IPS-18a (cell line): ENCODE results near the gene CYB561A3.
A peak's percentile ranks its signal among the peaks of the same experiment; 100 is the strongest.

Experiments used
- H3K27ac ChIP-seq: one replicate; pipeline ENCODE4 v1.5.1; 2013; ENCODE audit warnings: low read length
- H3K27me3 ChIP-seq: one replicate; pipeline ENCODE4 v1.6.1; 2013; ENCODE audit warnings: mild to moderate bottlenecking, low read length; ENCODE audit not compliant: control insufficient read depth, insufficient read depth
- H3K36me3 ChIP-seq: one replicate; pipeline ENCODE4 v1.6.1; 2013; ENCODE audit warnings: low read depth, low read length; ENCODE audit not compliant: control insufficient read depth
- H3K4me1 ChIP-seq: one replicate; pipeline ENCODE4 v1.6.1; 2013; ENCODE audit warnings: low read depth, low read length; ENCODE audit not compliant: control insufficient read depth
- H3K4me3 ChIP-seq: one replicate; pipeline ENCODE4 v1.5.1; 2013; ENCODE audit warnings: low read length
- H3K9ac ChIP-seq: one replicate; pipeline ENCODE4 v1.6.1; 2013; ENCODE audit warnings: mild to moderate bottlenecking, low read length, moderate library complexity
- H3K9me3 ChIP-seq: one replicate; pipeline ENCODE4 v1.6.1; 2013; ENCODE audit warnings: low read depth, low read length; ENCODE audit not compliant: control insufficient read depth

The CYB561A3 gene

GRCh38 chr11:61332281-61332796, 29.3 kb downstream of the CYB561A3 start:
- H3K36me3 ChIP-seq, result peaks cover 28% of the 10 kb centered on the region
- peak overlapping the region; percentile 79 for H3K4me3 ChIP-seq
- H3K9ac ChIP-seq, result peak overlapping the region; percentile 94
- peaks cover 12% of the 10 kb centered on the region for H3K4me1 ChIP-seq
- peak overlapping the region; percentile 13 for H3K27ac ChIP-seq
- no peaks in the 10 kb centered on the region for H3K9me3 ChIP-seq
- no peaks in the 10 kb centered on the region for H3K27me3 ChIP-seq

GRCh38 chr11:61331651-61332050, 30.0 kb downstream of the CYB561A3 start:
- Histone ChIP-seq H3K9me3 (no peaks in the 10 kb centered on the region), H3K4me1 (peaks cover 12% of the 10 kb centered on the region), H3K9ac (peak overlapping the region; percentile 94), H3K36me3 (peaks cover 35% of the 10 kb centered on the region), H3K27ac (no peak overlapping the region), H3K4me3 (peak overlapping the region; percentile 79), H3K27me3 (no peaks in the 10 kb centered on the region)

DNA sequence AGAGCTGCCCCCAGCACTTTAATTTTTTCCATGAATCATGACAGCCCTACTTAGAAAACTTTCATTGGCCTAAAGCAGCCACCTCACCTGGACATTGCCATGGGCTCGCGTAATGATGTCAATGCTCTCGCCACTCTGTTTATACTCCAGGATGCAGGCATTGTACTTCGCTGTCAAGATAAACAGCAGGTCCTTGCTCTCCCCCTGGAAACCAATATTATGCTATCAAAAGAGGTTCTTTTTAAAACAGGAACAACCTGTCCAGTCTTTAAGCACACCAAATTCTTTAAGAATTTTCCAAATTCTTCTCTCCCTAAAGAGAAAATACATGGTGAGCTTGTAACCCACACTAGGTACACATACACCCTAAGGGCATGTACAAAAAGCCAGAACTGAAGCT, 31.8 kb downstream of the CYB561A3 start:
- Histone ChIP-seq H3K27me3 (no peaks in the 10 kb centered on the region), H3K4me1 (peaks cover 9% of the 10 kb centered on the region), H3K4me3 (no peak overlapping the region), H3K27ac (no peak overlapping the region), H3K36me3 (peaks cover 52% of the 10 kb centered on the region), H3K9me3 (no peaks in the 10 kb centered on the region), H3K9ac (no peak overlapping the region)

DNA sequence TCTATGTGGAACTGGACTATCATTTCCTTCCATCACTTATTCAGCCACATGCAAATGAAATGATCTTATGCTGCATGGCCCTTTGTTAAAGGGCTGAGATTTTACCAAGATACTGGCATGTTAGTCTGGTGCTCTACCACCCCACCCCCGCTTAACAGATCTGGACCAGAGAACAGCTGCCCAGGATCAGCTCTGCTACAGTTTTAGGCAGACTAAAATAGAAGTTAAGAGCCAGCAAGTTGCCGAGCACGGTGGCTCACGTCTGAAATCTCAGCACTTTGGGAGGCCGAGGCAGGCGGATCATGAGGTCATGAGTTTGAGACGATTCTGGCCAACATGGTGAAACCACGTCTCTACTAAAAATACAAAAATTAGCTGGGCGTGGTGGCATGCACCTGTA, 33.3 kb downstream of the CYB561A3 start:
- no peak overlapping the region for H3K27ac ChIP-seq
- no peak overlapping the region for H3K9ac ChIP-seq
- H3K27me3 ChIP-seq, result no peaks in the 10 kb centered on the region
- no peak overlapping the region for H3K4me3 ChIP-seq
- H3K36me3 ChIP-seq, result peaks cover 64% of the 10 kb centered on the region
- H3K4me1 ChIP-seq, result peaks cover 9% of the 10 kb centered on the region
- no peaks in the 10 kb centered on the region for H3K9me3 ChIP-seq

- peaks cover 71% of the 10 kb centered on the region for H3K36me3 ChIP-seq
- H3K9ac ChIP-seq, result no peak overlapping the region
Measured at GRCh38 chr11:61327669-61328071, 34.0 kb downstream of the CYB561A3 start.

GRCh38 chr11:61325649-61326414, 35.9 kb downstream of the CYB561A3 start:
- Histone ChIP-seq H3K27me3 (no peaks in the 10 kb centered on the region), H3K36me3 (peaks cover 88% of the 10 kb centered on the region), H3K4me3 (no peak overlapping the region), H3K4me1 (no peaks in the 10 kb centered on the region), H3K9me3 (no peaks in the 10 kb centered on the region), H3K9ac (no peak overlapping the region), H3K27ac (no peak overlapping the region)

More at GRCh38 chr11:61327669-61328071, 34.0 kb downstream of the CYB561A3 start:
- no peak overlapping the region for H3K4me3 ChIP-seq
- H3K27ac ChIP-seq, result no peak overlapping the region
- H3K27me3 ChIP-seq, result no peaks in the 10 kb centered on the region
- peaks cover 9% of the 10 kb centered on the region for H3K4me1 ChIP-seq
- no peaks in the 10 kb centered on the region for H3K9me3 ChIP-seq

- Histone ChIP-seq H3K4me1 (no peaks in the 10 kb centered on the region), H3K9ac (no peak overlapping the region), H3K9me3 (no peaks in the 10 kb centered on the region), H3K4me3 (no peak overlapping the region), H3K27me3 (no peaks in the 10 kb centered on the region), H3K36me3 (peaks cover 79% of the 10 kb centered on the region), H3K27ac (no peak overlapping the region)
Measured at GRCh38 chr11:61315260-61315659, 46.4 kb downstream of the CYB561A3 start.

DNA sequence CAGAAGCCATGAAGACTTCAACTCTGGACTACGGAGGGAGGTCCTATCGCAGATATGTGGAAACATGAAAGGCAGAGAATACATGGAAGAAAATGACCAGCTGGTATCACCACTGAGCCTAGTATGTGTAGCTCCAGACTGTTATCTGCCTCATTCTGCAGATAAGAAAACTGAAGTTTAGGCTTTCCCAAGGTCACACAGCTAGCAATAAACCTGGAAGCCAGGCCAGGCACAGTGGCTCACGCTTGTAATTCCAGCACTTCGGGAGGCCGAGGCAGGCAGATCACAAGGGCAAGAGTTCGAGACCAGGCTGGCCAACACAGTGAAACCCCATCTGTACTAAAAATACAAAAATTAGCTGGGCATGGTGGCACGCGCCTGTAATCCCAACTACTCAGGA, 50.9 kb downstream of the CYB561A3 start:
- Histone ChIP-seq H3K27ac (no peak overlapping the region), H3K36me3 (peaks cover 93% of the 10 kb centered on the region), H3K9me3 (no peaks in the 10 kb centered on the region), H3K27me3 (no peaks in the 10 kb centered on the region), H3K9ac (no peak overlapping the region), H3K4me1 (no peaks in the 10 kb centered on the region), H3K4me3 (no peak overlapping the region)

GRCh38 chr11:61309739-61310138, 51.9 kb downstream of the CYB561A3 start:
- H3K4me1 ChIP-seq, result no peaks in the 10 kb centered on the region
- no peaks in the 10 kb centered on the region for H3K27me3 ChIP-seq
- H3K9ac ChIP-seq, result no peak overlapping the region
- peaks cover 97% of the 10 kb centered on the region for H3K36me3 ChIP-seq
- H3K4me3 ChIP-seq, result no peak overlapping the region
- no peak overlapping the region for H3K27ac ChIP-seq
- H3K9me3 ChIP-seq, result no peaks in the 10 kb centered on the region

GRCh38 chr11:61309141-61309540, 52.5 kb downstream of the CYB561A3 start:
- Histone ChIP-seq H3K4me1 (no peaks in the 10 kb centered on the region), H3K9ac (no peak overlapping the region), H3K27me3 (no peaks in the 10 kb centered on the region), H3K36me3 (peaks cover 95% of the 10 kb centered on the region), H3K9me3 (no peaks in the 10 kb centered on the region), H3K4me3 (no peak overlapping the region), H3K27ac (no peak overlapping the region)

- Histone ChIP-seq H3K9ac (no peak overlapping the region), H3K27ac (no peak overlapping the region), H3K4me3 (no peak overlapping the region), H3K27me3 (no peaks in the 10 kb centered on the region), H3K9me3 (no peaks in the 10 kb centered on the region), H3K4me1 (no peaks in the 10 kb centered on the region), H3K36me3 (peaks cover 95% of the 10 kb centered on the region)
Measured at GRCh38 chr11:61307354-61307753, 54.3 kb downstream of the CYB561A3 start.

- H3K9me3 ChIP-seq, result no peaks in the 10 kb centered on the region
- no peak overlapping the region for H3K4me3 ChIP-seq
- no peak overlapping the region for H3K27ac ChIP-seq
- H3K36me3 ChIP-seq, result peaks cover 95% of the 10 kb centered on the region
- no peaks in the 10 kb centered on the region for H3K4me1 ChIP-seq
- H3K9ac ChIP-seq, result no peak overlapping the region
- no peaks in the 10 kb centered on the region for H3K27me3 ChIP-seq
Measured at GRCh38 chr11:61306221-61306620, 55.5 kb downstream of the CYB561A3 start.
